GM10248 (cell line): Measurements from ENCODE around the gene SARNP.
"Not testable (repeated sequence)": the region's sequence is repeated elsewhere in the genome, so short reads cannot be mapped to it uniquely, and the experiment has no call there.

ENCODE experiments used
- CTCF ChIA-PET: fragments of 300-600 bp; sonication (Branson Sonifier 250); formaldehyde crosslinking; extraction: SDS; loops from one replicate; lab custom pipeline; 2021; ENCODE audit warnings: antibody characterized with exemption; lab: Yijun Ruan, JAX
- POLR2A ChIA-PET: fragments of 350-650 bp; sonication (Branson Sonifier 250); formaldehyde crosslinking; extraction: SDS; loops from one replicate; lab custom pipeline; 2020; ENCODE audit warnings: antibody characterized with exemption; lab: Yijun Ruan, JAX
- DNase-seq: peaks from one replicate; pipeline ENCODE4 v3.0.0; 2012; ENCODE audit errors: extremely low spot score
- TF ChIP-seq, protein P1 (sequence below): IDR thresholded peaks from 2 replicates; pipeline ENCODE4 v1.5.1; 2012; ENCODE audit warnings: mild to moderate bottlenecking, low read depth; ENCODE audit errors: extremely low read depth, missing control alignments, control extremely low read depth

SARNP gene

GRCh38 chr12:55771736-55772135 lies 45.8 kb downstream of the SARNP start:
- TF ChIP-seq, protein P1, sequence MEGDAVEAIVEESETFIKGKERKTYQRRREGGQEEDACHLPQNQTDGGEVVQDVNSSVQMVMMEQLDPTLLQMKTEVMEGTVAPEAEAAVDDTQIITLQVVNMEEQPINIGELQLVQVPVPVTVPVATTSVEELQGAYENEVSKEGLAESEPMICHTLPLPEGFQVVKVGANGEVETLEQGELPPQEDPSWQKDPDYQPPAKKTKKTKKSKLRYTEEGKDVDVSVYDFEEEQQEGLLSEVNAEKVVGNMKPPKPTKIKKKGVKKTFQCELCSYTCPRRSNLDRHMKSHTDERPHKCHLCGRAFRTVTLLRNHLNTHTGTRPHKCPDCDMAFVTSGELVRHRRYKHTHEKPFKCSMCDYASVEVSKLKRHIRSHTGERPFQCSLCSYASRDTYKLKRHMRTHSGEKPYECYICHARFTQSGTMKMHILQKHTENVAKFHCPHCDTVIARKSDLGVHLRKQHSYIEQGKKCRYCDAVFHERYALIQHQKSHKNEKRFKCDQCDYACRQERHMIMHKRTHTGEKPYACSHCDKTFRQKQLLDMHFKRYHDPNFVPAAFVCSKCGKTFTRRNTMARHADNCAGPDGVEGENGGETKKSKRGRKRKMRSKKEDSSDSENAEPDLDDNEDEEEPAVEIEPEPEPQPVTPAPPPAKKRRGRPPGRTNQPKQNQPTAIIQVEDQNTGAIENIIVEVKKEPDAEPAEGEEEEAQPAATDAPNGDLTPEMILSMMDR, result no peak
- no peak for DNase-seq
- ChIA-PET POLR2A (interaction anchor here (0.6 kb wide), 1 partner anchor 53 kb away, joined by 5 read pairs; no protein-coding TSS in a partner anchor), CTCF (interaction anchor here (1.1 to 1.7 kb wide), 6 partner anchors 14 to 154 kb away, joined by 3 to 6 read pairs (median 4); no protein-coding TSS in a partner anchor)

DNA sequence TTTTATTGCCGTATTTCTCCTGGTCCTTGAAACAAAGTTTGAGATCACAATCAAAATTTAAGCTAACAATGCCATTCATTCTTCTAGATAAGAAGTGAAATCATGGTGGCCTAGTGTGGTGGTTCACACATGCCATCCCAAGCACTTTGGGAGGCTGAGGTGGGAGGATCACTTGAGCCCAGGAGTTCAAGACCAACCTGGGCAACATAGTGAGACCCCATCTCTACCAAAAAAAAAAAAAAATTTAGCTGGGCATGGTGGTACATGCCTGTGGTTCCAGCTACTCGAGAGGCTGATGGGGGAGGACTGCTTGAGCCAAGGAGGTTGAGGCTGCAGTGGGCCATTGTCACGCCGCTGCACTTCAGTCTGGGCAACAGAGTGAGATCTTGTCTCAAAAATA lies 50.4 kb downstream of the SARNP start:
- no peak for DNase-seq
- TF ChIP-seq, protein P1, result no peak
- POLR2A ChIA-PET, result interaction anchor here (0.5 kb wide), 1 partner anchor 39 kb away, joined by 4 read pairs; no protein-coding TSS in a partner anchor
- CTCF ChIA-PET, result interaction anchor here (1.4 to 2.7 kb wide), 2 partner anchors 10 to 29 kb away, joined by 3 to 12 read pairs; no protein-coding TSS in a partner anchor

DNA sequence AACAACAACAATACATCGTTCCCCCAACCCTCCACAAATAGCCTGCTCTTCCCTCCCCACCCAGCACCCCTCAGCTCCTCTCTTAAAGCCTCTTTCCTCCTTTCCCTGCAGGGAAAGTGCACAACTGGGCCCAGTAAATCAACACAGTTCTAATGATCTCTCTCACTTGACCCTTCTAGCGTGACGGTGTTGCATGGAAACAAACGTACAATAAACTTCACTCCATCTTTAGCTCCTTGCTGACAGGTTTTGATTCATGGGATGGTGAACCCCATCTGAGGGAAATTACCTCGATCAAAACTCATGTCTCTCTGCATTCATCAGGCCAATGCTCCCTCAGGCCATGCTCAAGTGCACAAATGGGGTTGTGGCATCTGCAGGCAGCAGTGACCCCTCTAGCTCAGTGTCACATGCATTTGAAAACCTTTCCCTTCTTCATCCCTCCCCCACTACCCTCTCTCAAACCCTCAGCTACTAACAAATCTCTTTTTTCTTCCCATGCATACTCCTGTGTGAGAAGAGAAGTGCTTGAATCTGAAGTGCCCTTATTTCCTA lies 51.7 kb downstream of the SARNP start:
- CTCF ChIA-PET, result interaction anchor here (1.2 to 1.6 kb wide), 4 partner anchors 9 to 30 kb away, joined by 3 to 6 read pairs (median 3); no protein-coding TSS in a partner anchor
- DNase-seq, result no peak
- POLR2A ChIA-PET, result no interaction called here
- TF ChIP-seq, protein P1, result no peak

DNA sequence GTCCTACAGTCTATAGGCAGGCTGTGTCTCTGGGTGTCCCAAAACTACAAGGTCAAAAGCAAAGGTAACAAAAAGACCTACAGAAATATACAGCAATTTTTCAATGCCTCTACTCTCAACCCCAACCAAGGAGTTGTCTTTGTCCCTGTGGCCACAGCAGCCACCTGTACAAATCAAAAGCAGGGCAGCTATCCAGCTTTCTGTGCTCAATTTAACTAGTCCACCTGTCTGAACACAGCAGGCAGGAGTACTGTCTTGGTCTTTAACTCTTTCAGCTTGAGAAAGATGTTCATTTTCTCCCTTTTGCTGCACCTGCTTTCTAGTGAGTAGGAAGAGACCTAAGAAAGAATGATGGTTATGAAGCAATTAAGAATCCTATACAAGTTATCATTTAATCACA lies 54.9 kb downstream of the SARNP start:
- ChIA-PET POLR2A (interaction anchor here (0.5 kb wide), 1 partner anchor 656 kb away, joined by 3 read pairs; no protein-coding TSS in a partner anchor), CTCF (interaction anchor here (1.0 to 2.7 kb wide), 5 partner anchors 11 to 55 kb away, joined by 3 to 9 read pairs (median 3); partner anchors contain the start of genes ORMDL2 and SARNP)
- TF ChIP-seq, protein P1, result no peak
- no peak for DNase-seq

DNA sequence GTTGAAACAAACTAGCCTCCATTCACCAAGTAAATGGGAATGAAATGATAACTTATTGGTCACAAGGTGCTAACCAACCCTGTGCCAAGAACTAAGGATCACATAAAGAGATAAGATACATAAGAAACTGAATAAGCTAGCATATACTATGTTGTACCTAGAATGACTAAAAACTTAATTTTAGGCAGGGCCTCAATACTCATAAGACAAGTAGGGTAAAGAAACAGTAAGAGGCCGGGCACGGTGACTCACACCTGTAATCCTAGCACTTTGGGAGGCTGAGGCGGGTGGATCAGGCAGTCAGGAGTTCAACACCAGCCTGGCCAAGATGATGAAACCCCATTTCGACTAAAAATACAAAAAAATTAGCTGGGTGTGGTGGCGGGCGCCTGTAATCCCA lies 56.9 kb downstream of the SARNP start:
- ChIA-PET CTCF (interaction anchor here (1.0 to 2.7 kb wide), 3 partner anchors 15 to 22 kb away, joined by 3 to 9 read pairs (median 3); no protein-coding TSS in a partner anchor), POLR2A (no interaction called here)
- TF ChIP-seq, protein P1, result no peak
- no peak for DNase-seq

DNA sequence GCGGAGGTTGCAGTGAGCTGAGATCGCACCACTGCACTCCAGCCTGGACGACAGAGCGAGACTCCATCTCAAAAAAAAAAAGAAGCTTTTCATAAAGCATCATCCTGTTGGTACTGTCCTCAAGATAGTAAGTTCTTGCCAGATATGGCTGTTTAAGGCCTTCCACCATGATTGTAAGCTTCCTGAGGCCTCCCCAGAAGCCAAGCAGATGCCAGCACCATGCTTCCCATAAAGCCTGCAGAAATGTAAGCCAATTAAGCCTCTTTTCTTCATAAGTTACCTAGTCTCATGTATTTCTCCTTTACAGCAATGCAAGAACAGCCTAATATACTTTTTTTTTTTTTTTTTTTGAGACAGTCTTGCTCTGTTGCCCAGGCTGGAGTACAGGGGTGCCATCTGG lies 58.9 kb downstream of the SARNP start:
- CTCF ChIA-PET, result interaction anchor here (1.0 to 3.9 kb wide), 7 partner anchors 9 to 59 kb away, joined by 3 to 27 read pairs (median 12); partner anchors contain the start of genes ORMDL2 and SARNP
- POLR2A ChIA-PET, DNase-seq: not testable (repeated sequence)

- no peak for DNase-seq
- ChIA-PET POLR2A (no interaction called here), CTCF (interaction anchor here (0.7 to 3.9 kb wide), 10 partner anchors 8 to 272 kb away, joined by 3 to 27 read pairs (median 6); partner anchors contain the start of gene DNAJC14)
- TF ChIP-seq, protein P1, result no peak
These were observed 59.8 kb downstream of the SARNP start for GRCh38 chr12:55757701-55758100.
